GM12874 (cell line): ENCODE data around the gene NDUFC1.

Experiments used
- CTCF ChIP-seq: IDR thresholded peaks from 2 replicates; pipeline ENCODE4 v1.5.1; 2011; ENCODE audit warnings: low read depth, mild to moderate bottlenecking, control low read depth, low read length, moderate library complexity; ENCODE audit not compliant: insufficient read depth

NDUFC1 gene

DNA sequence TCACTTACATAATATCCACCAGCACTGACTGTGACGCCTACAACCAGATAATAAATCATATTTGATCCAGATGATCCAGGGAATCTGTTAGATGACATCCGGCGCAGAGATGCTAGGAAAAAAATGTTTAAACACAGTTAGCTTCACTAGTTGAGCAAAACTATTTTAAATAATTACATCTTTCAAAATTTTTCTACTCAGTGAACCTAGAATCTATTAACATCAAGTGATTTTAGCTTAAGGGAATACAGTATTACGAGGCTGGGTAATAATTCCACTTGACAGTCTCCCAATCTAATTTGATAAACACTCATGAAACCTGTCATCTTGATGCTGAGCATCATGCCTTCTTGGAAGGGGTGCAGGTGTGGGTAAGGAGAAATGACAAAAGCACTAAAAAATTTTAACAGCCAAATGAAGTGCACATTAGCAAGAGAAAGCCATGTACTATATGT is 27.0 kb downstream of the NDUFC1 start:
- no peak for TF ChIP-seq CTCF

GRCh38 chr4:139274790-139275189 is 27.5 kb downstream of the NDUFC1 start:
- no peak for TF ChIP-seq CTCF

DNA sequence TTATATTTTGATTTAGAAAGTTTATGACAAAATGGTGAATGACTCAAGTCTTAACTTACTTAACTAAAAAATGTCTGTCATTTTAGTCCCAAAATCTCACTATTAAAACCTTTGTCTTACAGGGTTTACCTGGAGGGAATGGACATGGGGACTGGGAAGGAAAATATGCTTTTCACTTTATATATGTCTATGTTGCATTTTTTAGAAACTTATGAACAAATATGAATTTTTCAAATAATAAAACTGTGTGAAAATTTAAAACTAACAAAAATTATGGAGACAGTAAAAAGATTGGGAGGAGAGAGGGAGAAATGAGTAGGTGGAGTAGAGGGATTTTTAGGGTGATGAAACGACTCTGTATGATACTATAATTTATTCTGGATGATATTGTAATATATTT is 28.4 kb downstream of the NDUFC1 start:
- TF ChIP-seq CTCF, result no peak

DNA sequence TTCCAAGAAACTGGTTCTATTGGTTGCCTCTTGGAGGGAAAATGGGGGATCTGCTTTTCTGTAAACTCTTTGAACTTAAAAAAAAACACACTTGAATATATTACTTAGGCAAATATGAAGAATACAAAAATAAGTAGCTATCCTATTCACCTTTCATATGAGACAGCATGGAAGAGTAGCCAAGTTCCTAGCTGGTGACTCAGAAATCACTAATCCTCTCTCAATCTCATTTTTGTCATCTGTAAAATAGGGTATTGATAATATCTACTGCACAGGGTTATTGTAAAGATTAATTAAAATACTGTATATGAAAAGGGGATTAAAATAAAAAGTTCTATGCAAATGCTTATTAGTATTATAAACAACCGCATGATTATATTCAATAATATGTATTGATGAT is 35.0 kb downstream of the NDUFC1 start:
- no peak for TF ChIP-seq CTCF

DNA sequence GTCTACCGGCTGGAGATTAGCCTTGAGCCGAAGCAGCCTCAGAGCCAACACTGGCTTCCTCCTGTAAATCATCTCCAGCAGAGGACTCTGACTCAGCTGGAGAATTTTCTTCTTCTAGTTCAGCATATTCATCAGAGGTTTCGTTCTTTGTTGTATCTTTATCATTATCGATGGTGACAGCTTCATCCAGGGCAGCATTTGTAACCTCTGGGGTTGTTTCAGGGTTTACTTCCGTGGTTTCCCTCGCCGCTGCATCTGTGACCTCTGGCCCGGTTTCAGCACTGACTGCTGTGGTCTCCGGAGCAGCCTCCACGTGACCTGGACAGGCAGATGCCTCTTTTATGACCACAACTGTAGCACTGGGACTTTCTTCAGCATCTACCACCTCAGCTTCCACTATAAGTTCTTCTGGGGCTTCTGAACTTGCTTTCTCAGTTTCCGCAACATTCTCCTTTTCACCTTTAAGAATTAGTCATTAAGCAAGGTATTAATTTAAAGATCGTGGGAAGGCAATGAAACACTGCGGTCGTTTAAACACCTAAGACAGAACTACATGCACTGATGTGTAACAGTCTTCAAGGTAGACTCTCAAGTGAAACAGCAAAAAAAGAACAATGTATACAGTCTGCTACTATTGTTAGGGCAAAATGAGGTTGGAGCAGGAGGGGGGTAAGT is 35.6 kb downstream of the NDUFC1 start:
- no peak for TF ChIP-seq CTCF

GRCh38 chr4:139266208-139266582 is 36.1 kb downstream of the NDUFC1 start:
- no peak for TF ChIP-seq CTCF

GRCh38 chr4:139265654-139266053 is 36.6 kb downstream of the NDUFC1 start:
- TF ChIP-seq CTCF, result no peak

- TF ChIP-seq CTCF, result no peak
Measured at GRCh38 chr4:139256349-139256748, 45.9 kb downstream of the NDUFC1 start.
